ENCODE results near the gene SMCHD1. TPM values are rescaled to one million over a fixed set of nuclear protein-coding genes. Genes with fewer than 3 reads are reported as not detected.
"Not testable (repeated sequence)": the region's sequence is repeated elsewhere in the genome, so short reads cannot be mapped to it uniquely, and the experiment has no call there.

The SMCHD1 gene
- total and polyA plus RNA-seq, 2 experiments from 2014 or later, result 18.9 to 54.2 TPM

GRCh38 chr18:2672872-2673271 is 17.3 kb downstream of the SMCHD1 start:
- Histone ChIP-seq H3K36me3 (peaks cover 56% of the 10 kb centered on the region), H3K9me3 (ENCODE audit: low read depth) (no peaks in the 10 kb centered on the region), H3K4me3 (no peak overlapping the region), H3K27me3 (no peaks in the 10 kb centered on the region), H3K4me1 (ENCODE audit: low read depth) (no peaks in the 10 kb centered on the region), H3K27ac (no peak overlapping the region)
- no peak for DNase-seq (ENCODE audit: low read depth in 1 of 2, low spot score in 1 of 2)
- no peak for TF ChIP-seq CTCF (IDR thresholded peaks at IDR 0.05; ENCODE audit: low read depth, low read length)

GRCh38 chr18:2678933-2679332 is 23.4 kb downstream of the SMCHD1 start:
- not testable (repeated sequence) for H3K9me3 ChIP-seq (ENCODE audit: low read depth); H3K4me1 ChIP-seq (ENCODE audit: low read depth); H3K4me3 ChIP-seq; H3K27me3 ChIP-seq; H3K27ac ChIP-seq; DNase-seq (ENCODE audit: low read depth in 1 of 2, low spot score in 1 of 2)
- peaks cover 16% of the 10 kb centered on the region for H3K36me3 ChIP-seq

GRCh38 chr18:2680216-2680792 is 24.8 kb downstream of the SMCHD1 start:
- peaks cover 6% of the 10 kb centered on the region for H3K4me1 ChIP-seq (ENCODE audit: low read depth)
- H3K36me3 ChIP-seq, result peaks cover 12% of the 10 kb centered on the region
- TF ChIP-seq CTCF (IDR thresholded peaks at IDR 0.05; ENCODE audit: low read depth, low read length), result no peak
- no peak overlapping the region for H3K4me3 ChIP-seq
- no peak overlapping the region for H3K27ac ChIP-seq
- H3K27me3 ChIP-seq, result no peaks in the 10 kb centered on the region
- no peak for DNase-seq (ENCODE audit: low read depth in 1 of 2, low spot score in 1 of 2)
- no peaks in the 10 kb centered on the region for H3K9me3 ChIP-seq (ENCODE audit: low read depth)

- H3K36me3 ChIP-seq, result peaks cover 6% of the 10 kb centered on the region
- no peak overlapping the region for H3K27ac ChIP-seq
- no peaks in the 10 kb centered on the region for H3K9me3 ChIP-seq (ENCODE audit: low read depth)
- no peaks in the 10 kb centered on the region for H3K27me3 ChIP-seq
- no peak overlapping the region for H3K4me3 ChIP-seq
- no peak for DNase-seq (ENCODE audit: low read depth in 1 of 2, low spot score in 1 of 2)
- peaks cover 6% of the 10 kb centered on the region for H3K4me1 ChIP-seq (ENCODE audit: low read depth)
- no peak for TF ChIP-seq CTCF (IDR thresholded peaks at IDR 0.05; ENCODE audit: low read depth, low read length)
Observed at GRCh38 chr18:2681993-2682603, 26.6 kb downstream of the SMCHD1 start.

- H3K36me3 ChIP-seq, result no peaks in the 10 kb centered on the region
- H3K27me3 ChIP-seq, result no peaks in the 10 kb centered on the region
- TF ChIP-seq CTCF (IDR thresholded peaks at IDR 0.05; ENCODE audit: low read depth, low read length), result no peak
- H3K27ac ChIP-seq, result no peak overlapping the region
- no peak overlapping the region for H3K4me3 ChIP-seq
- no peaks in the 10 kb centered on the region for H3K9me3 ChIP-seq (ENCODE audit: low read depth)
- peaks cover 6% of the 10 kb centered on the region for H3K4me1 ChIP-seq (ENCODE audit: low read depth)
- no peak for DNase-seq (ENCODE audit: low read depth in 1 of 2, low spot score in 1 of 2)
Observed at GRCh38 chr18:2683055-2683454, 27.5 kb downstream of the SMCHD1 start.

GRCh38 chr18:2686349-2686968 is 30.9 kb downstream of the SMCHD1 start:
- H3K9me3 ChIP-seq (ENCODE audit: low read depth), result no peaks in the 10 kb centered on the region
- no peak for DNase-seq (ENCODE audit: low read depth in 1 of 2, low spot score in 1 of 2)
- no peak overlapping the region for H3K4me3 ChIP-seq
- TF ChIP-seq CTCF (IDR thresholded peaks at IDR 0.05; ENCODE audit: low read depth, low read length), result no peak
- no peak overlapping the region for H3K27ac ChIP-seq
- no peaks in the 10 kb centered on the region for H3K27me3 ChIP-seq
- no peaks in the 10 kb centered on the region for H3K4me1 ChIP-seq (ENCODE audit: low read depth)
- H3K36me3 ChIP-seq, result peaks cover 18% of the 10 kb centered on the region

Data from cardiac muscle cell (in vitro differentiated cells and primary cell).